Esophagus (tissue), 2 donors: Measurements from ENCODE around the gene GALNTL6. TPM values are rescaled to one million over a fixed set of nuclear protein-coding genes. Genes with fewer than 3 reads are reported as not detected.

ENCODE experiments used
- H3K27ac ChIP-seq, 2 donors: one replicate each; pipeline ENCODE4 v1.5.1; 2013; ENCODE audit warnings: low read depth in 2 of 2, mild to moderate bottlenecking in 2 of 2, inconsistent platforms in 1 of 2, low read length in 1 of 2, moderate library complexity in 1 of 2
- H3K27me3 ChIP-seq, 2 donors: one replicate each; pipeline ENCODE4 v1.6.1; 2013; ENCODE audit warnings: low read length in 2 of 2, control low read depth in 1 of 2, mild to moderate bottlenecking in 1 of 2; ENCODE audit not compliant: insufficient read depth in 2 of 2, control insufficient read depth in 1 of 2
- H3K36me3 ChIP-seq, 2 donors: one replicate each; pipeline ENCODE4 v1.6.1; 2013; ENCODE audit warnings: low read length in 1 of 2; ENCODE audit not compliant: control insufficient read depth in 2 of 2, insufficient read depth in 2 of 2
- H3K4me1 ChIP-seq, 2 donors: one replicate each; pipeline ENCODE4 v1.6.1; 2013; ENCODE audit warnings: low read length in 1 of 2; ENCODE audit not compliant: control insufficient read depth in 2 of 2, insufficient read depth in 2 of 2
- H3K4me3 ChIP-seq, 2 donors: one replicate each; pipeline ENCODE4 v1.5.1; 2013; ENCODE audit warnings: low read length in 2 of 2, mild to moderate bottlenecking in 2 of 2, low read depth in 1 of 2, moderate library complexity in 1 of 2
- H3K9me3 ChIP-seq, 2 donors: one replicate each; pipeline ENCODE4 v1.6.1; 2013; ENCODE audit warnings: mild to moderate bottlenecking in 2 of 2, low read depth in 1 of 2, low read length in 1 of 2, moderate library complexity in 1 of 2; ENCODE audit not compliant: control insufficient read depth in 2 of 2, insufficient read depth in 1 of 2
- WGBS, 2 donors: extraction: QIAGEN DNeasy Blood & Tissue Kit; methylation state at CpG; one replicate each; pipeline ENCODE4 v1.1.7; 2013; 5-methylcytosine and 5-hydroxymethylcytosine counted together
- polyA plus RNA-seq, 2 donors: library from polyadenylated mRNA; stranded (reverse); fragments of 200-250 nt; gene quantifications; one replicate each; pipeline ENCODE4 v1.2.3, GENCODE V29; 2013
- donor health status: healthy with polysubstance abuse.
- donor health status: Bipolar disorder and iron deficiency.

GALNTL6 gene
- polyA plus RNA-seq, 2 donors = not detected

DNA sequence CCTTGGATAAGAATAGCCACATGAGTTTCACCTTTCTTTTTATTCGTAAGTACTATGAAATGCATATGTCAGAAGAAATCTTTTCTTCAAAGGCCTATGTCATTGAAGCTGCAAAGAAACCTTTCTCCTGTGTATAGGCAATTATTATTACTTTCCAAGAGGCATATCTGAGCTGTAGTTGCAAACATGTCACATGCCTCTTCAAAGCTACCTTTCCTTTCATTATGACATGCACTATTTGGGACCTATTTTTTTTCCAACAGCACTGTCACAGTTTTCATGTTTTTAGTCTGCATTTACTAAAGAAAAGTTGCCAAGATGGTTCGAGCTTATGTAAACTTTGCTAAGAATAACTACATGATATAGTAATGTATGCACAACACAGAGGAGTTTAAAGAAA is 806.6 kb downstream of the GALNTL6 start:
- Histone ChIP-seq H3K27me3 (no peaks in the 10 kb centered on the region), H3K36me3 (no peaks in the 10 kb centered on the region), H3K9me3 (no peaks in the 10 kb centered on the region), H3K4me1 (no peaks in the 10 kb centered on the region), H3K4me3 (no peak overlapping the region), H3K27ac (no peak overlapping the region)
- WGBS, 2 donors = 42 to 47% methylated on average over 2 of the region's 2 CpGs

DNA sequence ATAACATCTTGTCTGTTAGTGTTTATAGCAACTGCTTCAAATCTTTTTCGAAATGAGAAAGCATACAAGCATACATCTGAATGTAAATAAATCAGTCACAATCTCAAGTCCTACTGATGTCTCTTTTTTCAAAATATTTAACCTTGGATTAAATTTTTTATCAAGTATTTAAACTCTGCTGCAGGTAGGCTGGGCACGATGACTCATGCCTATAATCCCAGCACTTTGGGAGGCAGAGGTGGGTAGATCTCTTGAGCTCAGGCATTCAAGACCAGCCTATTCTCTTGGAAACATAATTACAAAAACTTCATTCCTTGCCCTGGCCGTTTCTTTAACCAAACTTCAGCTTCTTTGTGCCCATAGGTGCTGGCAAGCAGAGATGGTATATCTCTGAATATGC is 815.1 kb downstream of the GALNTL6 start:
- Histone ChIP-seq H3K4me1 (no peaks in the 10 kb centered on the region), H3K27ac (no peak overlapping the region), H3K27me3 (no peaks in the 10 kb centered on the region), H3K9me3 (no peaks in the 10 kb centered on the region), H3K4me3 (no peak overlapping the region), H3K36me3 (no peaks in the 10 kb centered on the region)
- 34 to 38% methylated on average over 3 of the region's 3 CpGs for WGBS, 2 donors

GRCh38 chr4:172630280-172630679 is 817.1 kb downstream of the GALNTL6 start:
- Histone ChIP-seq H3K27ac (no peak overlapping the region), H3K9me3 (no peaks in the 10 kb centered on the region), H3K36me3 (no peaks in the 10 kb centered on the region), H3K27me3 (no peaks in the 10 kb centered on the region), H3K4me3 (no peak overlapping the region), H3K4me1 (no peaks in the 10 kb centered on the region)
- WGBS, 2 donors = 71 to 74% methylated on average over 3 of the region's 3 CpGs

DNA sequence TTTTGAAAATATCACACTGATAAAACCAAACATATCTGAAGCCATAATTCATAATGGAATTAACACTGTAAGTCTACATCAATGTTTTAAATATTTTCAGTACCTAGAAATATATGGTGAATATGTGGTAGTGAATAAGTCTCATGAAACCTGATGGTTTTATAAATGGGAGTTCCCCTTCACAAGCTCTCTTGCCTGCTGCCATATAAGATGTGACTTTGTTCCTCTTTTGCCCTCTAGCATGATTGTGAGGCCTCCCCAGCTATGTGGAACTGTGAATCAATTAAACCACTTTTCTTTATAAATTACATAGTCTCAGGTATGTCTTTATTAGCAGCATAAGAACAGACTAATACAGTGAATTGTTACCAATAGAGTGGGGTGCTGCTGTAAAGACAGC is 818.6 kb downstream of the GALNTL6 start:
- H3K27ac ChIP-seq = no peak overlapping the region
- no peaks in the 10 kb centered on the region for H3K4me1 ChIP-seq
- no peaks in the 10 kb centered on the region for H3K36me3 ChIP-seq
- H3K4me3 ChIP-seq = no peak overlapping the region
- H3K27me3 ChIP-seq = no peaks in the 10 kb centered on the region
- no peaks in the 10 kb centered on the region for H3K9me3 ChIP-seq

- Histone ChIP-seq H3K4me3 (no peak overlapping the region), H3K4me1 (no peaks in the 10 kb centered on the region), H3K36me3 (no peaks in the 10 kb centered on the region), H3K27me3 (no peaks in the 10 kb centered on the region), H3K27ac (no peak overlapping the region), H3K9me3 (no peaks in the 10 kb centered on the region)
- WGBS, 2 donors = 62 to 69% methylated on average over 2 of the region's 2 CpGs
These were observed 835.3 kb downstream of the GALNTL6 start for GRCh38 chr4:172648471-172648870.

- Histone ChIP-seq H3K36me3 (no peaks in the 10 kb centered on the region), H3K27ac (no peak overlapping the region), H3K4me1 (no peaks in the 10 kb centered on the region), H3K27me3 (no peaks in the 10 kb centered on the region), H3K9me3 (no peaks in the 10 kb centered on the region), H3K4me3 (no peak overlapping the region)
- WGBS, 2 donors = 55 to 69% methylated on average over 2 of the region's 2 CpGs
These were observed 835.9 kb downstream of the GALNTL6 start for GRCh38 chr4:172649143-172649542.

DNA sequence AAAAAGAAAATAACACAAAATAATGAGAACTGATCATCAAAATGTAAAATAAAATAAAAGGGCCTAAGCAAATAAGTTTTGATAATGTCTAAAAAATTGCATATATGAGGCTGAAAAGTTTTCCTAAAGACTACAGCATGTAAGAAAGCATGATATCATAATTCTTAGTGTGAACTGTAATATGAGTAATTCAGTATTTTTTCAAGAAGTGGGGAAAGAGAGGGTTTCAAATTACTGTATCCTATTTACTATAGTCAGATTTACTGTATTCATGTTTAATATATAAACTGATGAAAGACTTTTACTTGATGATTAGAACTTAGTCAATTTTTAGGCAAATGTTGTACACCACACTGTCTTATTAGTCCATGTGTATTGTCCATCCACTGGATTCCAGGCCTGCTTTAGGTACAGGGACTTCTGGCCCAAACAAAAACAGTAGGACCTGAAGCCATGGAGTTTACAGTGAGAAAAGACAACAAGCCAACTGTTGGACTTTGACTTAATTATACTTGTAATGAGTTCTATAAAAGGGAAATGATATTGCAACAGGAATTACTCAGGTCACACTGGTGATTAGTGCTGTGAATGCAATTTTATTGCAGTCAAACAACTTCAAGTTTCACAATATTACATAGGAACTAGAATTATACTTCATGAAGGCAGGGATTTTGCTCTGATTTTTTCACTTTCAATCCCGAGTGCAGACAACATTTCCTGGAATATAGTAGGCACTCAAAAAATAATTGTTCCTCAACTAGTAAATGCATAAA is 837.7 kb downstream of the GALNTL6 start:
- H3K4me3 ChIP-seq = no peak overlapping the region

DNA sequence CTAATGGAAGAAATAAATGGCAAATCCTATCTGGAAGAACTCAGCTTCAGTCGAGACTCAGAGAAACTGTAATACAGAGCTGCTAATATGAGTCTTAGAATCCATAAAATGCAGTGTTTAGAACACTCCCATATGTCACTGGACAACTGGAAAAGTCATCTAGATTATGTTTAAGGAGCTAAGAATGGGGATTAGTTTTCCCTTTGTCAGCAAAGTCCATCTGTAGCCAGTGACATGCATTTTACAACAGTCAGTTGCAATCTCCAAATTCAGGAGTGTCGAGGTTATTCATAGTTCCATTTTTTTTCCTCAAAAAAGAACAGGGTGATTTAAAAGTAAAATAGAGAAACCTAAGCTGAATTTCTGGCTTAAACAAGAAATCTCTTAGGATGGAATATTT is 838.8 kb downstream of the GALNTL6 start:
- no peak overlapping the region for H3K27ac ChIP-seq
- H3K4me1 ChIP-seq = no peaks in the 10 kb centered on the region
- H3K4me3 ChIP-seq = no peak overlapping the region
- WGBS, 2 donors = 65 to 76% methylated on average over 2 of the region's 2 CpGs
- H3K27me3 ChIP-seq = no peaks in the 10 kb centered on the region
- no peaks in the 10 kb centered on the region for H3K9me3 ChIP-seq
- H3K36me3 ChIP-seq = no peaks in the 10 kb centered on the region

More for the DNA sequence above, 837.7 kb downstream of the GALNTL6 start:
- H3K36me3 ChIP-seq = no peaks in the 10 kb centered on the region
- no peak overlapping the region for H3K27ac ChIP-seq
- H3K9me3 ChIP-seq = no peaks in the 10 kb centered on the region
- WGBS, 2 donors = 78 to 82% methylated on average over 1 of the region's 1 CpG
- no peaks in the 10 kb centered on the region for H3K27me3 ChIP-seq
- H3K4me1 ChIP-seq = no peaks in the 10 kb centered on the region

DNA sequence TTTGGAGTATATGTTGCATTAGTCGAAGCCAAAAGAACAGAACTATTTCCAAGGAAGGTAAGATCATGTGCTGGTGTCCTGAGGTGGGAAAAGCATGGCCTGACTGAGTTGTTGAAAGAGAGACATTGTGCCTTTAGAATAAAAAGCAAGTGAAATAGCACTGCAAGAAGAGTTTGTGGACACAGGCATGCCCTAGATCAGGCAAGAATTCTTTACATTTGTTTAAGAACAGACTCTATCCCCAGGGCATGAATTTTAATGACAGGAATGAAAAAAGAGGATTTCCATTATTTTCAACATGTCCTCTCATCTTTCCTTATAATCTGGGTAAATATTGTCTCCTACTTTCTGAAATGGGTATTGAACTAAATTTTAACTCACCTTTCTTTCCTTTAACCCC is 839.2 kb downstream of the GALNTL6 start:
- no peak overlapping the region for H3K27ac ChIP-seq
- no peak overlapping the region for H3K4me3 ChIP-seq
- no peaks in the 10 kb centered on the region for H3K36me3 ChIP-seq
- no peaks in the 10 kb centered on the region for H3K27me3 ChIP-seq
- no peaks in the 10 kb centered on the region for H3K9me3 ChIP-seq
- WGBS, 2 donors = 52 to 61% methylated on average over 1 of the region's 1 CpG
- H3K4me1 ChIP-seq = no peaks in the 10 kb centered on the region

DNA sequence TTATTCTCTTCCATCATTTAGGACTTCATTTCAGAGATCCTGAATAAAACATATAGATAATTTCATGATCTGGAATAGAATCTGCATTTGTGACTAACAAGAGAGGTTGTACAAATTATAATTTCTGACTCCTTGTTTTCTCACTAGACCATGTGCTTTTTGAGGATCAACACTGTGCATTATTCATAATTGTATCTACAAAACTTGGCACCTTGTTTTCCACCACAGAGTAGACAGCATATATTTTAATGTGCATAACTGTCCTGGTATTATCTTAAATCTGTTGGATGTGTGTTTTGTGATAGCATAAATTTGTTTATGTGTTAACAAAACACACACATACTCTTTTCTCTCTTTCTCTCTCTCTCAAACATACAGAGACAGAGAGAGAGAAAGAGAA is 840.5 kb downstream of the GALNTL6 start:
- Histone ChIP-seq H3K27ac (no peak overlapping the region), H3K4me3 (no peak overlapping the region), H3K9me3 (no peaks in the 10 kb centered on the region), H3K4me1 (no peaks in the 10 kb centered on the region), H3K27me3 (no peaks in the 10 kb centered on the region), H3K36me3 (no peaks in the 10 kb centered on the region)
